Ovary (tissue), 3 donors: ENCODE results near the gene SOX5.

Experiments
- EP300 ChIP-seq: sonication (generic); formaldehyde crosslinking; IDR thresholded peaks from one replicate; pipeline ENCODE4 v1.6.1; 2017; ENCODE audit warnings: antibody characterized with exemption
- POLR2A ChIP-seq: fragments of 450-650 bp; IDR thresholded peaks from one replicate; pipeline ENCODE4 v1.6.1; 2017; ENCODE audit warnings: antibody characterized with exemption, mild to moderate bottlenecking, moderate library complexity
- TF ChIP-seq, protein P1 (sequence below), 3 donors: fragments of 450-650 bp in 2 of 3; fragments of 200-600 bp in 1 of 3; IDR thresholded peaks; one replicate each; pipeline versions ENCODE4 v1.5.1 to v1.8.0; 2016 to 2022; ENCODE audit warnings: antibody characterized with exemption in 3 of 3, mild to moderate bottlenecking in 1 of 3
- donor health status: DM: no; HTN: no; CAD: no.

DNA sequence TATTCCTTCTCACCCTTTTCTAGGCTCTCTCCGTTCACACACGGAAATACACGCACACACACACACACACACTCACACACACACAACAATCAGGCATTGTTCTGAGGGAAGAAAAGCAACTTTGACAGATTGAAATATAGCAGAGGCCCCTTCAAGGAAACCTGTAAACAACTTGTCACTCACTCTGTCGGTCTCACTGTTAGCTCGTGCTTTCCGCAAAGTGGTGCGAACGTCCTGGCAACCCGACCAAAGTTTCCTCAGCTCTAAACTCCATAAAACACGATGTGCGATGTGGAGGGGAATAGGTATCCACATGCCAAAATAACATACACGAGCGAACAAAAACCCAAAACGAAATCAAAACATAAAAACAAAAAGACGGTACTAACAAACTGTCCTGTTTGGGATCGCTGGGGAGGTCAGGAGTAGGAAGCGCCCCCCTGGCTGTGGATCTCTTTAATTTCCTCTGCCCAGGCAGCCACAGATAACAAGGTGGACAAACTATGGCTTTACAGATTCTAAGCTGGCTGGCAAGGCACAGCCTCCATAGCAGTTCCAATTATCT is 822 bp upstream of the SOX5 start:
- TF ChIP-seq, protein P1, sequence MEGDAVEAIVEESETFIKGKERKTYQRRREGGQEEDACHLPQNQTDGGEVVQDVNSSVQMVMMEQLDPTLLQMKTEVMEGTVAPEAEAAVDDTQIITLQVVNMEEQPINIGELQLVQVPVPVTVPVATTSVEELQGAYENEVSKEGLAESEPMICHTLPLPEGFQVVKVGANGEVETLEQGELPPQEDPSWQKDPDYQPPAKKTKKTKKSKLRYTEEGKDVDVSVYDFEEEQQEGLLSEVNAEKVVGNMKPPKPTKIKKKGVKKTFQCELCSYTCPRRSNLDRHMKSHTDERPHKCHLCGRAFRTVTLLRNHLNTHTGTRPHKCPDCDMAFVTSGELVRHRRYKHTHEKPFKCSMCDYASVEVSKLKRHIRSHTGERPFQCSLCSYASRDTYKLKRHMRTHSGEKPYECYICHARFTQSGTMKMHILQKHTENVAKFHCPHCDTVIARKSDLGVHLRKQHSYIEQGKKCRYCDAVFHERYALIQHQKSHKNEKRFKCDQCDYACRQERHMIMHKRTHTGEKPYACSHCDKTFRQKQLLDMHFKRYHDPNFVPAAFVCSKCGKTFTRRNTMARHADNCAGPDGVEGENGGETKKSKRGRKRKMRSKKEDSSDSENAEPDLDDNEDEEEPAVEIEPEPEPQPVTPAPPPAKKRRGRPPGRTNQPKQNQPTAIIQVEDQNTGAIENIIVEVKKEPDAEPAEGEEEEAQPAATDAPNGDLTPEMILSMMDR (IDR thresholded peaks at IDR 0.05): no peak
- TF ChIP-seq POLR2A (no peak), EP300 (no peak)
